ENCODE measurements around the gene CDK14.

The CDK14 gene

DNA sequence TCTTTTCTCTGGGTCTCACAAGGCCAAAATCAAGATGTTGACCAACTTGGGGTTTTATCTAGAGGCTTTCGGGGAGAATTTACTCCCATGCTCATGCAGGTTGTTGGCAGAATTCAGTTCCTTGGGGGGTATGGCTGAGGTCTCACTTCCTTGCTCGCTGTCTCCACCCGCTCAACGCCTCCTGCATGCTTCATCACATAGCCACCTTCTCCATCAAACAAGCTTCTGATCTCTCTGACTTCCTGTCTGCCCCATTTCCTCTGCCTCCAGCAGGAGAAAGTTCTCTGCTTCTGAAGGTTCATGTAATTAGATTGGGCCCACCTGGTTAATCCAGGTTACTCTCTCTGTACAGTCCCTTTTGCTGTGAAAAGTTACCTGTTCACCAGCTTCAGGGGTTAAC lies 489.1 kb downstream of the CDK14 start:
- Histone ChIP-seq H3K36me3 (replicated peaks; ENCODE audit: insufficient read depth, low read length) (0 out of 2 replicates have a peak, but pooled peaks cover 3% of the 10 kb centered on the region), H3K27me3 (replicated peaks; ENCODE audit: insufficient read depth, low read length) (no peaks in the 10 kb centered on the region), H3K4me3 (ENCODE audit: low read length) (no peak overlapping the region), H3K79me2 (ENCODE audit: low read length) (no peaks in the 10 kb centered on the region), H4K20me1 (ENCODE audit: insufficient read depth, low read length) (no peaks in the 10 kb centered on the region), H3K4me1 (ENCODE audit: low read length) (no peaks in the 10 kb centered on the region), H2AFZ (ENCODE audit: low read length) (no peak overlapping the region), H3F3A (ENCODE audit: insufficient read depth, low read length) (no peaks in the 10 kb centered on the region), H3K27ac (ENCODE audit: low read length) (no peak overlapping the region), H3K9ac (ENCODE audit: low read length) (no peak overlapping the region), H3K9me2 (replicated peaks; ENCODE audit: insufficient read depth, low read length) (no peaks in the 10 kb centered on the region), H3K9me3 (replicated peaks; ENCODE audit: insufficient read depth, low read length) (no peaks in the 10 kb centered on the region), H3K4me2 (ENCODE audit: low read depth, low read length) (no peak overlapping the region)
- TF ChIP-seq EZH2 (optimal IDR thresholded peaks at IDR 0.05; ENCODE audit: low read depth, low read length) (no peak), EZH2phosphoT487 (IDR thresholded peaks at IDR 0.05; ENCODE audit: low read length) (no peak)
- TF ChIP-seq, protein P1, sequence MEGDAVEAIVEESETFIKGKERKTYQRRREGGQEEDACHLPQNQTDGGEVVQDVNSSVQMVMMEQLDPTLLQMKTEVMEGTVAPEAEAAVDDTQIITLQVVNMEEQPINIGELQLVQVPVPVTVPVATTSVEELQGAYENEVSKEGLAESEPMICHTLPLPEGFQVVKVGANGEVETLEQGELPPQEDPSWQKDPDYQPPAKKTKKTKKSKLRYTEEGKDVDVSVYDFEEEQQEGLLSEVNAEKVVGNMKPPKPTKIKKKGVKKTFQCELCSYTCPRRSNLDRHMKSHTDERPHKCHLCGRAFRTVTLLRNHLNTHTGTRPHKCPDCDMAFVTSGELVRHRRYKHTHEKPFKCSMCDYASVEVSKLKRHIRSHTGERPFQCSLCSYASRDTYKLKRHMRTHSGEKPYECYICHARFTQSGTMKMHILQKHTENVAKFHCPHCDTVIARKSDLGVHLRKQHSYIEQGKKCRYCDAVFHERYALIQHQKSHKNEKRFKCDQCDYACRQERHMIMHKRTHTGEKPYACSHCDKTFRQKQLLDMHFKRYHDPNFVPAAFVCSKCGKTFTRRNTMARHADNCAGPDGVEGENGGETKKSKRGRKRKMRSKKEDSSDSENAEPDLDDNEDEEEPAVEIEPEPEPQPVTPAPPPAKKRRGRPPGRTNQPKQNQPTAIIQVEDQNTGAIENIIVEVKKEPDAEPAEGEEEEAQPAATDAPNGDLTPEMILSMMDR (IDR thresholded peaks at IDR 0.05; ENCODE audit: low read length): no peak
- DNase-seq: no peak

DNA sequence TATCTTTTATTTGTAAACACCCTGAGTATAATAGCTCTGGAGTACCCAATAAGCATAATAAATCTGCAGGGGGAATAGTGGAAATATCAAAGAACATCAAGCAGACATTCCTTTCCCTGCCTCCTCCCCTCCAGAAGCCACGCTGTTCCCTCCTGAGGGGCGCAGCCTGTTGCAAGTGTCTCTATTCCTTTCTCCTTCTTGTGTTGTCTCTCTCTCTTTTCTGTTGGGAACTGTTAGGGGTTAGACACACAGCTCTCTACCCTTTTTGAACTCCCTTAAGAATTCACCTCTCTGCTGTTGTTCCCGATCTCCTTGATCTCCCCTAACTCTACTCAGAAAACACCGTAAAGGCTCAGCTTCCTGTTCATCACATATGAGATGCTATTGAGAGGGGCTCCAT lies 490.1 kb downstream of the CDK14 start:
- no peak overlapping the region for H3K27ac ChIP-seq (ENCODE audit: low read length)
- H3K36me3 ChIP-seq (replicated peaks; ENCODE audit: insufficient read depth, low read length): 0 out of 2 replicates have a peak, but pooled peaks cover 3% of the 10 kb centered on the region
- H4K20me1 ChIP-seq (ENCODE audit: insufficient read depth, low read length): no peaks in the 10 kb centered on the region
- no peaks in the 10 kb centered on the region for H3K79me2 ChIP-seq (ENCODE audit: low read length)
- TF ChIP-seq, protein P1 (IDR thresholded peaks at IDR 0.05; ENCODE audit: low read length): no peak
- TF ChIP-seq EZH2 (optimal IDR thresholded peaks at IDR 0.05; ENCODE audit: low read depth, low read length) (no peak), EZH2phosphoT487 (IDR thresholded peaks at IDR 0.05; ENCODE audit: low read length) (no peak)
- H3K9ac ChIP-seq (ENCODE audit: low read length): no peak overlapping the region
- no peaks in the 10 kb centered on the region for H3K9me2 ChIP-seq (replicated peaks; ENCODE audit: insufficient read depth, low read length)
- no peak overlapping the region for H3K4me3 ChIP-seq (ENCODE audit: low read length)
- H3K4me1 ChIP-seq (ENCODE audit: low read length): no peaks in the 10 kb centered on the region
- no peaks in the 10 kb centered on the region for H3K27me3 ChIP-seq (replicated peaks; ENCODE audit: insufficient read depth, low read length)
- no peak for DNase-seq
- H3K4me2 ChIP-seq (ENCODE audit: low read depth, low read length): no peak overlapping the region
- no peak overlapping the region for H2AFZ ChIP-seq (ENCODE audit: low read length)
- no peaks in the 10 kb centered on the region for H3F3A ChIP-seq (ENCODE audit: insufficient read depth, low read length)
- H3K9me3 ChIP-seq (replicated peaks; ENCODE audit: insufficient read depth, low read length): no peaks in the 10 kb centered on the region

DNA sequence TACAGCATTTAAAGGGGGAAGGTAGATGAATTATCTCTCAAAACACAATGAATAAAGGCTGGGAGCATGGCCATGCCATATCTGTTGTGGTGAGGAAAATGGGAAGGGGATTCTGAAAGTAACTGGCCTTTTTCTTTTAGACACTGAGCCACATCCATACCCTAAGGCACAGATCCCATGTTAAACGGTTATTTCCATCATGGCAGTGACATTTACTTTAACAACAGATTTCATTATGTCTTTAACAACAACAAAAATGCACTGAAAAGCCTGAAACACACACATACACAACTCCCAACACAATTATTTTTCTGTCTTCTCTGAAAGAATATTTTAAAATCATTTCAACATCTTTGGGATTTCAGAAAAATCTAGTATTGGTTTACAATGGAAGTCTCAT lies 492.0 kb downstream of the CDK14 start:
- H4K20me1 ChIP-seq (ENCODE audit: insufficient read depth, low read length): no peaks in the 10 kb centered on the region
- TF ChIP-seq EZH2 (optimal IDR thresholded peaks at IDR 0.05; ENCODE audit: low read depth, low read length): no peak
- no peak for TF ChIP-seq EZH2phosphoT487 (IDR thresholded peaks at IDR 0.05; ENCODE audit: low read length)
- TF ChIP-seq, protein P1 (IDR thresholded peaks at IDR 0.05; ENCODE audit: low read length): no peak
- H3K27me3 ChIP-seq (replicated peaks; ENCODE audit: insufficient read depth, low read length): no peaks in the 10 kb centered on the region

More for the DNA sequence above, 492.0 kb downstream of the CDK14 start:
- 0 out of 2 replicates have a peak, but pooled peaks cover 3% of the 10 kb centered on the region for H3K36me3 ChIP-seq (replicated peaks; ENCODE audit: insufficient read depth, low read length)
- no peaks in the 10 kb centered on the region for H3K79me2 ChIP-seq (ENCODE audit: low read length)
- no peak overlapping the region for H2AFZ ChIP-seq (ENCODE audit: low read length)
- no peaks in the 10 kb centered on the region for H3K4me1 ChIP-seq (ENCODE audit: low read length)
- H3K4me3 ChIP-seq (ENCODE audit: low read length): no peak overlapping the region
- no peak overlapping the region for H3K27ac ChIP-seq (ENCODE audit: low read length)
- no peak overlapping the region for H3K9ac ChIP-seq (ENCODE audit: low read length)
- no peaks in the 10 kb centered on the region for H3K9me2 ChIP-seq (replicated peaks; ENCODE audit: insufficient read depth, low read length)
- no peak for DNase-seq
- no peaks in the 10 kb centered on the region for H3K9me3 ChIP-seq (replicated peaks; ENCODE audit: insufficient read depth, low read length)
- H3K4me2 ChIP-seq (ENCODE audit: low read depth, low read length): no peak overlapping the region
- no peaks in the 10 kb centered on the region for H3F3A ChIP-seq (ENCODE audit: insufficient read depth, low read length)
